ENCODE measurements around the gene TSR3. TPM values are rescaled to one million over a fixed set of nuclear protein-coding genes. Genes with fewer than 3 reads are reported as not detected.

Gene TSR3
- total and polyA plus RNA-seq, 8 donors, result 22.2 to 40.9 (median 30.2) TPM

DNA sequence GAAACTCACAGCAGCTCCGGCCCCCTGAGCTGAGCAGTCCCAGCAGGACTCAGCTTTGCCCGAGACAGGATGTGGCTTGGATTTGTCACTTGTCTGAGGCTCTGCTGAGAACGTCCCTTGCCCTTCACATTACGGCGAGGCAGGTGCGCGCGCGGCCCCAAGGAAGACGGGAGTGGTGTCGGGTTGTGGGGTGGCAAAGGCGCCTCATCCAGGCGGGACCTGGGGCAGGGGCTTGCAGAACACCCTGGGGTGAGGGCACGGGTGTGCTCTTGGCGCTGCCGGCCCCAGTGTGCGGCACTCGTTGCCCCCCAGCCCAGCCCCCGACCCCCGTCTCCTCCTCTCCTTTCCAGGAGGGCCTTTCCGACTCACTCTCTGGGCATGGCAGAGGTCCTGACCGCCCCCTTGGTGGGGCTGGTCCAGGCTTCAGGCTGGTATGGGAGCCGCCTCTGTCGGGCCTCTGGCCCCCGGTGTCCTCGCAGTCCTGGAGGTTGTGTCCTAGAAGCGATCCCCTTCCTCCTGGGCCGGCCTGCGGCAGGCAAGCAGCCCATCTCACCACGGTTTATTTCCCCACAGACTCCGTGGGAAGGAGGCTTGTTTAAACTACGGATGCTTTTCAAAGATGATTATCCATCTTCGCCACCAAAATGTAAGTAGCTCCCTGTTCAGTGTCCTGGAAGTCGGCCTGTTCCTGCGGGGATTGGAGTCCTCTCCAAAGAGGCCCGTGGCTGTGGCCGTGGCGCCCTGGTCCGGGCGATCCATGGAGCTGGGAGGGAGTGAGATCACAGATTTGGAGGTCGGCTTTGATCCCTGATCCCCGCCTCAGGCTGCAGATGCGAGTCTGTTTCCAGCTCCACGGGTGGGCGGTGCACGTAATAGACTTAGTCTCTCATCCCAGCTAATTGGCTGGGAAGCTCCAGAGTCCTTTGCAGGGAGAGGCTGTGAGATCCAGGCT, 36.3 kb downstream of the TSR3 start:
- FAIRE-seq (no peak), ATAC-seq (no peak), DNase-seq (peak in 1 of 6 donors; percentile 60)
- Histone ChIP-seq H3K4me1 (peaks cover 8 to 16% (median 15%) of the 10 kb centered on the region in 3 donors), H3K27me3 (no peaks in the 10 kb centered on the region), H3K4me3 (no peak overlapping the region), H3K36me3 (peaks cover 9 to 62% (median 33%) of the 10 kb centered on the region in 3 donors), H3K9me3 (no peaks in the 10 kb centered on the region), H3K27ac (no peak overlapping the region)
- WGBS, 2 donors, result 85 to 88% methylated on average over 46 of the region's 46 CpGs
- intact Hi-C loops (cut with DNase I), result no loop called here
- TF ChIP-seq, protein P1, sequence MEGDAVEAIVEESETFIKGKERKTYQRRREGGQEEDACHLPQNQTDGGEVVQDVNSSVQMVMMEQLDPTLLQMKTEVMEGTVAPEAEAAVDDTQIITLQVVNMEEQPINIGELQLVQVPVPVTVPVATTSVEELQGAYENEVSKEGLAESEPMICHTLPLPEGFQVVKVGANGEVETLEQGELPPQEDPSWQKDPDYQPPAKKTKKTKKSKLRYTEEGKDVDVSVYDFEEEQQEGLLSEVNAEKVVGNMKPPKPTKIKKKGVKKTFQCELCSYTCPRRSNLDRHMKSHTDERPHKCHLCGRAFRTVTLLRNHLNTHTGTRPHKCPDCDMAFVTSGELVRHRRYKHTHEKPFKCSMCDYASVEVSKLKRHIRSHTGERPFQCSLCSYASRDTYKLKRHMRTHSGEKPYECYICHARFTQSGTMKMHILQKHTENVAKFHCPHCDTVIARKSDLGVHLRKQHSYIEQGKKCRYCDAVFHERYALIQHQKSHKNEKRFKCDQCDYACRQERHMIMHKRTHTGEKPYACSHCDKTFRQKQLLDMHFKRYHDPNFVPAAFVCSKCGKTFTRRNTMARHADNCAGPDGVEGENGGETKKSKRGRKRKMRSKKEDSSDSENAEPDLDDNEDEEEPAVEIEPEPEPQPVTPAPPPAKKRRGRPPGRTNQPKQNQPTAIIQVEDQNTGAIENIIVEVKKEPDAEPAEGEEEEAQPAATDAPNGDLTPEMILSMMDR (IDR thresholded peaks at IDR 0.05), result no peak

DNA sequence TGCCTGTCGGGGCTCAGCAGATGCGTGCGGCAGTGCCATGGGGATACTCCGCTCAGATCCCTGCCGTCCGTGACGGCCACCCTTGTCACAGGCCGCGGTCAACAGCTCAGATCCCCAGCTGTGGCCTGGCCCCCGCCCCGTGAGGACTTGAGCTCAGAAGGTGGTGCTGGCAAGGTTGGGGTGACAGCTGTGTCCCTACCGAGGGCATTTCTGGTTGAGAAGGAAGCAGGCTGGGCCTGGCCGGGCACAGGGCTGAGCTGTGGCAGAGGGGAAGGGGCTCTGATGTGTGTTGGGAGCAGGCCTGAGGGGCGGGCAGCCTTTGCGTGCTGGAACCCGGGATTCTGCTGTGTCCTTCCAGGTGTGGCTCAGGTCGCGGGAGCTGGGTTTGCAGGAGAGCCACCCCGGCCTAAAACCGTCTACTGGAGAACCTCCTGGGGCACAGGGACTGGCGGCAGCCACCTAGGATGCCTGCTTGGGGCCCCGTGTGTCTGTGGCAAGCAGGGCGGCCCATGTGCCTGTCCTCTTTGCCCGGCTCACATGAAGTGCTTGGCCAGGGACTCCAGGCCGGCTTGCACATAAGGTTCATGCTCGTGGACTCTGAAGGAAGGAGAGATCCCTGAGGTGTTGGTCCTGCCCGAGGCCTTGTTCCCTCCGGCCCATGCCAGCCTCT, 37.1 kb downstream of the TSR3 start:
- WGBS, 2 donors, result 87 to 89% methylated on average over 28 of the region's 28 CpGs

DNA sequence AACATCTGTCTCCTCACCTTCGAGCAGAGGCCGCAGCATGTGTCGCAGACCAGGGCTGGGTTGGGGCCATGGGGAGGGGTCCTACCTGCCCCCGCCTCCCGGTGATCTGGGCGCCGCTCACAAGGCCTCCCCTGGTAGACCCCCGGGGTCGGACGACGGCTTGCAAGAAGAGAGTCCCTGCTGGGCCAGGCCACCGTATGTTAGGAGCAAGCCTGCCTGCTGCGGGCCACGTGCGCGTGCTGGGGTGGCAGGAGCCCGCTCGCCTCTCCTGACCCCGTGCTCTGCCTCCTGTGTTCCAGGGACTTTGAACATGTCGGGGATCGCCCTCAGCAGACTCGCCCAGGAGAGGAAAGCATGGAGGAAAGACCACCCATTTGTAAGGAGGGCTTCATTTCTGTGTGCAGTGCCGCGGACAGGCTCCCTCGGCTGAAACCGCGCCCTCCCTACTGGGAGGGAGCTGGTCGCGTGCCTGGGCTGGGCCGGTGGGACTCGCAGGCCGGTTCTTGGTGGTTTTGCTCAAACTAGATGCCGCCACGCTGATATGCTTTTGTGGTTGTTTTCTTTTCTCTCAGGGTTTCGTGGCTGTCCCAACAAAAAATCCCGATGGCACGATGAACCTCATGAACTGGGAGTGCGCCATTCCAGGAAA, 37.8 kb downstream of the TSR3 start:
- Histone ChIP-seq H3K9me3 (no peaks in the 10 kb centered on the region), H3K4me3 (no peak overlapping the region), H3K36me3 (peaks cover 4 to 47% (median 31%) of the 10 kb centered on the region in 3 donors), H3K4me1 (peaks cover 8 to 16% (median 15%) of the 10 kb centered on the region in 3 donors), H3K27me3 (no peaks in the 10 kb centered on the region), H3K27ac (no peak overlapping the region)
- FAIRE-seq (no peak), DNase-seq (peak in 1 of 6 donors; percentile 79), ATAC-seq (no peak)
- 90% methylated on average over 38 of the region's 38 CpGs for WGBS, 2 donors
- TF ChIP-seq, protein P1 (IDR thresholded peaks at IDR 0.05), result no peak
- intact Hi-C loops (cut with DNase I), result no loop called here

More for the DNA sequence above, 37.1 kb downstream of the TSR3 start:
- ATAC-seq (no peak), DNase-seq (peak in 1 of 6 donors; percentile 62), FAIRE-seq (no peak)
- Histone ChIP-seq H3K27ac (no peak overlapping the region), H3K9me3 (no peaks in the 10 kb centered on the region), H3K36me3 (peaks cover 4 to 54% (median 31%) of the 10 kb centered on the region in 3 donors), H3K4me1 (peaks cover 8 to 16% (median 15%) of the 10 kb centered on the region in 3 donors), H3K27me3 (no peaks in the 10 kb centered on the region), H3K4me3 (no peak overlapping the region)
- TF ChIP-seq, protein P1 (IDR thresholded peaks at IDR 0.05), result no peak
- intact Hi-C loops (cut with DNase I), result no loop called here

DNA sequence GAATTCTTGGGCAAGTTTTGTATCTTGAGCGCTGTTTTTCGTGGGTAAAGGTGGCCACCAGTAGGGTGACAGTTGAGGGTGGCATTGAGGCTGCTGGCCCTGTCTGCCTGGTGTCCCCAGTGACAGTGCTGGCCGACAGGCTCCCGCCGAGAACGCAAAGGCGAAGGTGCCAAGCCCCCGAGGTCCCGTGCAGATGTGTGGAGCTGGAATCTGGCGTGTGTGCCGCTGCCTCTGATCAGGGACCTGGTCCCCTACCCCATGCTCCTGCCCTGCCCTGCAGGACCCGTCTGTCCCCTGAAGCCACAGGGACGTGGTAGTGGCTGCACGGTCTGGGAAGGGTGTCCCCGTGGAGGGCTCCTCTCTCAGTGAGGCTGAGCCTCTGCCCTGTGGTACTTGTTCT, 38.8 kb downstream of the TSR3 start:
- no peaks in the 10 kb centered on the region for H3K9me3 ChIP-seq
- H3K27me3 ChIP-seq, result no peaks in the 10 kb centered on the region
- peaks cover 4 to 38% (median 22%) of the 10 kb centered on the region in 3 donors for H3K36me3 ChIP-seq
- TF ChIP-seq, protein P1 (IDR thresholded peaks at IDR 0.05), result no peak
- H3K4me1 ChIP-seq, result peaks cover 8 to 16% (median 15%) of the 10 kb centered on the region in 3 donors
- 90% methylated on average over 15 of the region's 15 CpGs for WGBS, 2 donors
- FAIRE-seq, result no peak
- no peak overlapping the region for H3K4me3 ChIP-seq
- no peak for ATAC-seq
- peak in 1 of 6 donors; percentile 69 for DNase-seq
- no peak overlapping the region for H3K27ac ChIP-seq
- intact Hi-C loops (cut with DNase I), result no loop called here

Data from pancreas (tissue), 10 donors.